GM18526 (cell line): ENCODE results near the gene FLOT1.

Experiments
- POLR2A ChIP-seq: IDR thresholded peaks from 3 replicates; pipeline ENCODE4 v1.6.1; 2011; ENCODE audit not compliant: insufficient read length; ENCODE audit errors: extremely low read depth

The FLOT1 gene

GRCh38 chr6:30735668-30736314 lies 6.7 kb downstream of the FLOT1 start:
- no peak for TF ChIP-seq POLR2A

- no peak for TF ChIP-seq POLR2A
Measured at GRCh38 chr6:30732237-30732943, 10.1 kb downstream of the FLOT1 start.

GRCh38 chr6:30730601-30731435 lies 11.7 kb downstream of the FLOT1 start:
- no peak for TF ChIP-seq POLR2A

- no peak for TF ChIP-seq POLR2A
Measured at GRCh38 chr6:30727920-30728553, 14.4 kb downstream of the FLOT1 start.

GRCh38 chr6:30726506-30727413 lies 15.7 kb downstream of the FLOT1 start:
- no peak for TF ChIP-seq POLR2A

- TF ChIP-seq POLR2A, result no peak
Measured at GRCh38 chr6:30725713-30726505, 16.6 kb downstream of the FLOT1 start.

- TF ChIP-seq POLR2A, result no peak
Measured at GRCh38 chr6:30724906-30725667, 17.4 kb downstream of the FLOT1 start.

GRCh38 chr6:30722280-30723112 lies 20.0 kb downstream of the FLOT1 start:
- TF ChIP-seq POLR2A, result peak; percentile 32

GRCh38 chr6:30721198-30722024 lies 21.1 kb downstream of the FLOT1 start:
- peak; percentile 56 for TF ChIP-seq POLR2A

GRCh38 chr6:30720738-30721197 lies 21.7 kb downstream of the FLOT1 start:
- TF ChIP-seq POLR2A, result peak; percentile 24

- TF ChIP-seq POLR2A, result peak; percentile 97
Measured at GRCh38 chr6:30719791-30720737, 22.4 kb downstream of the FLOT1 start, which contains the start of gene TUBB. TSS of gene TUBB (plus strand) at chr6:30720352. CDS start at chr6:30720507, 155 bp downstream.
